H1 (cell line): ENCODE results near the gene CA9. TPM values are rescaled to one million over a fixed set of nuclear protein-coding genes. Genes with fewer than 3 reads are reported as not detected.

Experiments used
- CTCF ChIA-PET: fragments of 300-600 bp; sonication (Branson Sonifier 250); formaldehyde crosslinking; loops from one replicate; lab custom pipeline; 2021; ENCODE audit not compliant: partially characterized antibody; lab: Charles Lee
- POLR2A ChIA-PET: fragments of 300-600 bp; sonication (Branson Sonifier 250); formaldehyde crosslinking; loops from one replicate; lab custom pipeline; 2021; ENCODE audit warnings: inconsistent platforms; ENCODE audit not compliant: partially characterized antibody; lab: Charles Lee
- DNase-seq, 2 experiments: peaks; one replicate each; pipeline versions ENCODE4 v3.0.0 to v3.0.0-alpha.2; 2010 to 2022; ENCODE audit warnings: low spot score in 2 of 2, low read depth in 1 of 2, mixed read lengths in 1 of 2
- FAIRE-seq: peaks from 2 replicates; lab custom pipeline; 2011; peaks lifted over from hg19 to GRCh38; lab: Jason Lieb, UNC
- H2AFZ ChIP-seq: 2 replicates; pipeline ENCODE4 v1.8.1; 2012; ENCODE audit warnings: low read length, inconsistent platforms
- H2AK5ac ChIP-seq: 2 replicates; pipeline ENCODE4 v1.6.1; 2013; ENCODE audit warnings: low read depth, low read length
- H2BK120ac ChIP-seq: replicated peaks from 2 replicates; pipeline ENCODE3; 2013; ENCODE audit warnings: low read depth, low read length, inconsistent platforms
- H2BK12ac ChIP-seq: 2 replicates; pipeline ENCODE4 v1.6.1; 2013; ENCODE audit warnings: low read depth, low read length
- H2BK15ac ChIP-seq: 2 replicates; pipeline ENCODE4 v1.6.1; 2013; ENCODE audit warnings: low read length
- H2BK20ac ChIP-seq: 2 replicates; pipeline ENCODE4 v1.6.1; 2013; ENCODE audit warnings: low read length
- H2BK5ac ChIP-seq: 2 replicates; pipeline ENCODE4 v1.6.1; 2013; ENCODE audit warnings: low read depth, low read length
- H3K14ac ChIP-seq: 2 replicates; pipeline ENCODE4 v1.6.1; 2013; ENCODE audit warnings: inconsistent platforms; ENCODE audit not compliant: insufficient read length
- H3K18ac ChIP-seq: 2 replicates; pipeline ENCODE4 v1.6.1; 2013; ENCODE audit warnings: low read length; ENCODE audit errors: extremely low read depth
- H3K23ac ChIP-seq: 2 replicates; pipeline ENCODE4 v1.6.1; 2013; ENCODE audit warnings: inconsistent platforms; ENCODE audit not compliant: insufficient read length
- H3K23me2 ChIP-seq: 2 replicates; pipeline ENCODE4 v1.6.1; 2013; ENCODE audit warnings: low read depth, low read length
- H3K27ac ChIP-seq: 2 replicates; pipeline ENCODE4 v1.6.1; 2011; ENCODE audit warnings: low read depth, low read length, inconsistent platforms
- H3K27me3 ChIP-seq, 4 experiments: replicated peaks in 1 of 4; 1 replicate in 1 of 4; 2 replicates in 3 of 4; pipeline versions ENCODE4 v1.6.1 to v1.8.1; 2011 to 2013; ENCODE audit warnings: low read length in 3 of 4, mild to moderate bottlenecking in 3 of 4, inconsistent platforms in 2 of 4, mixed read lengths in 2 of 4, moderate library complexity in 1 of 4; ENCODE audit not compliant: control insufficient read depth in 3 of 4, insufficient read depth in 3 of 4; ENCODE audit errors: extremely low read depth in 1 of 4
- H3K36me3 ChIP-seq, 4 experiments: 2 replicates each; pipeline versions ENCODE4 v1.6.1 to v1.8.1; 2011 to 2013; ENCODE audit warnings: mild to moderate bottlenecking in 4 of 4, low read length in 3 of 4, moderate library complexity in 2 of 4, control low read depth in 1 of 4, inconsistent platforms in 1 of 4; ENCODE audit not compliant: insufficient read depth in 4 of 4, control insufficient read depth in 2 of 4
- H3K4ac ChIP-seq: replicated peaks from 2 replicates; pipeline ENCODE3; 2013; ENCODE audit warnings: low read length, low read depth, mixed read lengths, inconsistent platforms; ENCODE audit not compliant: insufficient read length
- H3K4me1 ChIP-seq, 4 experiments: replicated peaks in 1 of 4; 1 replicate in 1 of 4; 2 replicates in 3 of 4; pipeline versions ENCODE4 v1.6.1 to v1.8.1; 2011 to 2013; ENCODE audit warnings: low read length in 3 of 4, inconsistent platforms in 2 of 4, mixed read lengths in 1 of 4; ENCODE audit not compliant: insufficient read depth in 4 of 4, control insufficient read depth in 3 of 4
- H3K4me2 ChIP-seq, 2 experiments: 2 replicates each; pipeline versions ENCODE4 v1.6.1 to v1.8.1; 2011 to 2013; ENCODE audit warnings: low read depth in 2 of 2, low read length in 2 of 2, control low read depth in 1 of 2, inconsistent platforms in 1 of 2, mild to moderate bottlenecking in 1 of 2; ENCODE audit not compliant: insufficient read depth in 1 of 2
- H3K4me3 ChIP-seq, 4 experiments: fragments of 200-600, 300-600 bp in 1 of 4; sonication (generic), shearing (Covaris generic), sonication (Bioruptor Twin) in 1 of 4; 2 replicates each; pipeline versions ENCODE4 v1.5.1 to v1.8.1; 2011 to 2016; ENCODE audit warnings: low read length in 4 of 4, low read depth in 3 of 4, control low read depth in 2 of 4, inconsistent platforms in 2 of 4, mild to moderate bottlenecking in 2 of 4, mixed read lengths in 1 of 4, moderate library complexity in 1 of 4; ENCODE audit not compliant: insufficient read depth in 2 of 4; ENCODE audit errors: extremely low read depth in 1 of 4
- H3K56ac ChIP-seq: replicated peaks from 2 replicates; pipeline ENCODE3; 2013; ENCODE audit warnings: low read depth, mild to moderate bottlenecking, mixed read lengths, low read length, inconsistent platforms; ENCODE audit not compliant: insufficient read length
- H3K79me1 ChIP-seq: 2 replicates; pipeline ENCODE4 v1.6.1; 2013; ENCODE audit warnings: low read depth, low read length, control low read depth
- H3K79me2 ChIP-seq, 2 experiments: 2 replicates each; pipeline versions ENCODE4 v1.6.1 to v1.8.1; 2012 to 2013; ENCODE audit warnings: low read length in 2 of 2, mild to moderate bottlenecking in 2 of 2, inconsistent platforms in 1 of 2; ENCODE audit not compliant: insufficient read depth in 2 of 2, control insufficient read depth in 1 of 2
- H3K9ac ChIP-seq, 4 experiments: replicated peaks in 1 of 4; 1 replicate in 1 of 4; 2 replicates in 3 of 4; pipeline versions ENCODE4 v1.6.1 to v1.8.1; 2011 to 2013; ENCODE audit warnings: low read depth in 3 of 4, low read length in 3 of 4, control low read depth in 2 of 4, mild to moderate bottlenecking in 2 of 4, moderate library complexity in 2 of 4, inconsistent platforms in 1 of 4; ENCODE audit errors: extremely low read depth in 1 of 4
- H3K9me3 ChIP-seq, 2 experiments: 2 replicates each; pipeline versions ENCODE4 v1.6.1 to v1.8.1; 2012 to 2013; ENCODE audit warnings: mild to moderate bottlenecking in 2 of 2, moderate library complexity in 2 of 2, control low read depth in 1 of 2, inconsistent platforms in 1 of 2, low read depth in 1 of 2, low read length in 1 of 2, mixed read lengths in 1 of 2; ENCODE audit not compliant: insufficient read depth in 2 of 2
- H4K20me1 ChIP-seq, 2 experiments: replicated peaks in 1 of 2; 2 replicates each; pipeline versions ENCODE3 to v1.8.1; 2011 to 2013; ENCODE audit warnings: inconsistent platforms in 2 of 2, low read length in 2 of 2, mild to moderate bottlenecking in 1 of 2; ENCODE audit not compliant: insufficient read depth in 2 of 2, control insufficient read depth in 1 of 2
- H4K5ac ChIP-seq: 2 replicates; pipeline ENCODE4 v1.6.1; 2013; ENCODE audit warnings: low read length, low read depth, mixed read lengths, inconsistent platforms; ENCODE audit not compliant: insufficient read length
- H4K8ac ChIP-seq: 2 replicates; pipeline ENCODE4 v1.8.0; 2013; ENCODE audit warnings: mild to moderate bottlenecking, moderate library complexity, low read length, inconsistent platforms; ENCODE audit not compliant: insufficient read depth; ENCODE audit errors: extremely low read depth
- H4K91ac ChIP-seq: replicated peaks from 2 replicates; pipeline ENCODE3; 2013; ENCODE audit warnings: low read length, mixed read lengths, inconsistent platforms; ENCODE audit not compliant: insufficient read length
- BACH1 ChIP-seq: IDR thresholded peaks from 2 replicates; pipeline ENCODE4 v1.6.1; 2012; ENCODE audit warnings: low read length, improper control_type of control experiment
- CBX8 ChIP-seq: fragments of 300-800, 300-1000 bp; sonication (generic); IDR thresholded peaks from 2 replicates; pipeline ENCODE4 v1.7.1; 2016; ENCODE audit warnings: low read depth, low read length, borderline replicate concordance
- CEBPB ChIP-seq: IDR thresholded peaks from 2 replicates; pipeline ENCODE4 v1.6.1; 2012; ENCODE audit warnings: low read depth, low read length
- CHD2 ChIP-seq: IDR thresholded peaks from 2 replicates; pipeline ENCODE4 v1.6.1; 2012; ENCODE audit warnings: low read length, improper control_type of control experiment
- CREB1 ChIP-seq: IDR thresholded peaks from 2 replicates; pipeline ENCODE4 v1.6.1; 2012; ENCODE audit warnings: inconsistent platforms
- GABPA ChIP-seq: IDR thresholded peaks from 2 replicates; pipeline ENCODE4 v1.6.1; 2011; ENCODE audit warnings: mild to moderate bottlenecking, low read length, moderate library complexity, borderline replicate concordance; ENCODE audit not compliant: insufficient read depth
- MAFK ChIP-seq: IDR thresholded peaks from 2 replicates; pipeline ENCODE4 v1.6.1; 2012; ENCODE audit warnings: low read depth, mild to moderate bottlenecking, improper control_type of control experiment, low read length
- NANOG ChIP-seq: IDR thresholded peaks from 2 replicates; pipeline ENCODE4 v1.6.1; 2011; ENCODE audit warnings: low read length, low read depth, mild to moderate bottlenecking, inconsistent platforms; ENCODE audit not compliant: insufficient read depth, poor library complexity, severe bottlenecking
- POU5F1 ChIP-seq: IDR thresholded peaks from 2 replicates; pipeline ENCODE4 v1.6.1; 2011; ENCODE audit warnings: low read depth, mild to moderate bottlenecking, low read length, moderate library complexity
- RFX5 ChIP-seq: IDR thresholded peaks from 2 replicates; pipeline ENCODE4 v1.6.1; 2011; ENCODE audit warnings: low read depth, low read length, improper control_type of control experiment, borderline replicate concordance
- SRF ChIP-seq: IDR thresholded peaks from 2 replicates; pipeline ENCODE4 v1.6.1; 2011; ENCODE audit warnings: mild to moderate bottlenecking, low read depth, low read length, moderate library complexity
- TAF1 ChIP-seq: IDR thresholded peaks from 2 replicates; pipeline ENCODE4 v1.6.1; 2011; ENCODE audit warnings: mild to moderate bottlenecking, low read depth, low read length
- WGBS, 2 experiments: shearing (Covaris generic) in 1 of 2; methylation state at CpG; one replicate each; pipeline versions ENCODE4 v1.1.6 to v1.1.7; 2013 to 2015; ENCODE audit warnings: low lambda C conversion rate in 2 of 2, mixed read lengths in 2 of 2, inconsistent platforms in 1 of 2, low coverage in 1 of 2, missing lambda C conversion rate in 1 of 2; ENCODE audit not compliant: insufficient replicate concordance in 2 of 2, insufficient coverage in 1 of 2, insufficient read length in 1 of 2; ENCODE audit errors: extremely low coverage in 1 of 2, missing lambda C conversion rate in 1 of 2; 5-methylcytosine and 5-hydroxymethylcytosine counted together
- polyA plus RNA-seq, 7 experiments: library from polyadenylated mRNA; depleted of rRNA in 3 of 7; stranded (reverse) in 5 of 7; unstranded in 2 of 7; fragments of >200 nt in 5 of 7; fragments of 200-250 nt in 2 of 7; gene quantifications; 1 replicate in 5 of 7; 2 replicates in 1 of 7; 4 replicates in 1 of 7; pipeline versions ENCODE4 v1.2.1 to v1.2.3, GENCODE V29; 2011 to 2013; ENCODE audit warnings: missing spikeins in 2 of 7, mixed read lengths in 2 of 7
- total RNA-seq: library from RNA; stranded (reverse); fragmentation: NEBNext Ultra II Directional; extraction: Animal tissue kit (Norgen Biotek cat#: 25700); gene quantifications from 2 replicates; pipeline ENCODE4 v1.2.1, GENCODE V29; 2021

Gene CA9
- total and polyA plus RNA-seq, 2 of the 8 experiments (the other 6 are each of a cell fraction or from before 2014, with no cell fraction given), result 1.3 to 1.8 TPM

GRCh38 chr9:35669331-35670145 is 4.2 kb upstream of the CA9 start:
- no peaks in the 10 kb centered on the region for H4K20me1 ChIP-seq
- H3K27me3 ChIP-seq, result peaks cover 0 to 3% (median 0%) of the 10 kb centered on the region in 4 experiments; a peak in 4 of 7 replicates
- CTCF ChIA-PET, result interaction anchor here (0.6 to 14.6 kb wide), 15 partner anchors 9 to 659 kb away, joined by 3 to 170 read pairs (median 3); partner anchors contain the start of genes CCDC107, CREB3, RMRP and TLN1
- WGBS, 2 experiments, result 80% methylated on average over 6 of the region's 6 CpGs; no CpG with 5 or more reads in 1 of the 2 experiments
- H3K4me3 ChIP-seq, result no peak overlapping the region
- peaks cover 0 to 3% (median under 1%) of the 10 kb centered on the region in 4 experiments; a peak in 5 of 7 replicates for H3K4me1 ChIP-seq
- no peak overlapping the region for H3K56ac ChIP-seq
- no peak overlapping the region for H3K23ac ChIP-seq
- POLR2A ChIA-PET, result interaction anchor here (1.1 to 2.0 kb wide), 4 partner anchors 10 to 22 kb away, joined by 3 to 6 read pairs (median 3); partner anchors contain the start of genes CCDC107 and RMRP
- no peaks in the 10 kb centered on the region for H3K9me3 ChIP-seq
- no peak overlapping the region for H4K91ac ChIP-seq
- no peak overlapping the region for H3K9ac ChIP-seq
- H2BK12ac ChIP-seq, result no peak overlapping the region
- peaks cover 2% of the 10 kb centered on the region; the same call in 1 of the 2 replicates for H3K23me2 ChIP-seq
- no peaks in the 10 kb centered on the region for H3K79me2 ChIP-seq
- H4K5ac ChIP-seq, result no peak overlapping the region
- H3K4me2 ChIP-seq, result no peak overlapping the region
- H2AFZ ChIP-seq, result no peak overlapping the region
- DNase-seq (no peak), FAIRE-seq (no peak)
- H2BK120ac ChIP-seq, result no peak overlapping the region
- no peak overlapping the region for H3K4ac ChIP-seq
- H3K27ac ChIP-seq, result no peak overlapping the region
- no peak overlapping the region for H3K14ac ChIP-seq
- H2AK5ac ChIP-seq, result no peak overlapping the region
- no peaks in the 10 kb centered on the region for H3K36me3 ChIP-seq
- H4K8ac ChIP-seq, result no peak overlapping the region
- no peak overlapping the region for H2BK20ac ChIP-seq
- H3K79me1 ChIP-seq, result no peaks in the 10 kb centered on the region
- no peak overlapping the region for H2BK15ac ChIP-seq
- H3K18ac ChIP-seq, result no peak overlapping the region
- H2BK5ac ChIP-seq, result no peak overlapping the region
- no peak for TF ChIP-seq TAF1
- no peak for TF ChIP-seq RFX5
- no peak for TF ChIP-seq CEBPB
- TF ChIP-seq BACH1, result no peak
- no peak for TF ChIP-seq GABPA
- no peak for TF ChIP-seq SRF
- TF ChIP-seq NANOG, result no peak
- no peak for TF ChIP-seq CREB1
- TF ChIP-seq MAFK, result no peak
- no peak for TF ChIP-seq CBX8
- TF ChIP-seq POU5F1, result no peak
- no peak for TF ChIP-seq CHD2
